H1 (cell line): Measurements from ENCODE around the gene SCNN1A. TPM values are rescaled to one million over a fixed set of nuclear protein-coding genes. Genes with fewer than 3 reads are reported as not detected.

Experiments
- CTCF ChIA-PET: fragments of 300-600 bp; sonication (Branson Sonifier 250); formaldehyde crosslinking; loops from one replicate; lab custom pipeline; 2021; ENCODE audit not compliant: partially characterized antibody; lab: Charles Lee
- POLR2A ChIA-PET: fragments of 300-600 bp; sonication (Branson Sonifier 250); formaldehyde crosslinking; loops from one replicate; lab custom pipeline; 2021; ENCODE audit warnings: inconsistent platforms; ENCODE audit not compliant: partially characterized antibody; lab: Charles Lee
- DNase-seq, 2 experiments: peaks; one replicate each; pipeline versions ENCODE4 v3.0.0 to v3.0.0-alpha.2; 2010 to 2022; ENCODE audit warnings: low spot score in 2 of 2, low read depth in 1 of 2, mixed read lengths in 1 of 2
- FAIRE-seq: peaks from 2 replicates; lab custom pipeline; 2011; peaks lifted over from hg19 to GRCh38; lab: Jason Lieb, UNC
- H2AFZ ChIP-seq: 2 replicates; pipeline ENCODE4 v1.8.1; 2012; ENCODE audit warnings: low read length, inconsistent platforms
- H2AK5ac ChIP-seq: 2 replicates; pipeline ENCODE4 v1.6.1; 2013; ENCODE audit warnings: low read depth, low read length
- H2BK120ac ChIP-seq: replicated peaks from 2 replicates; pipeline ENCODE3; 2013; ENCODE audit warnings: low read depth, low read length, inconsistent platforms
- H2BK12ac ChIP-seq: 2 replicates; pipeline ENCODE4 v1.6.1; 2013; ENCODE audit warnings: low read depth, low read length
- H2BK15ac ChIP-seq: 2 replicates; pipeline ENCODE4 v1.6.1; 2013; ENCODE audit warnings: low read length
- H2BK20ac ChIP-seq: 2 replicates; pipeline ENCODE4 v1.6.1; 2013; ENCODE audit warnings: low read length
- H2BK5ac ChIP-seq: 2 replicates; pipeline ENCODE4 v1.6.1; 2013; ENCODE audit warnings: low read depth, low read length
- H3K14ac ChIP-seq: 2 replicates; pipeline ENCODE4 v1.6.1; 2013; ENCODE audit warnings: inconsistent platforms; ENCODE audit not compliant: insufficient read length
- H3K18ac ChIP-seq: 2 replicates; pipeline ENCODE4 v1.6.1; 2013; ENCODE audit warnings: low read length; ENCODE audit errors: extremely low read depth
- H3K23ac ChIP-seq: 2 replicates; pipeline ENCODE4 v1.6.1; 2013; ENCODE audit warnings: inconsistent platforms; ENCODE audit not compliant: insufficient read length
- H3K23me2 ChIP-seq: 2 replicates; pipeline ENCODE4 v1.6.1; 2013; ENCODE audit warnings: low read depth, low read length
- H3K27ac ChIP-seq: 2 replicates; pipeline ENCODE4 v1.6.1; 2011; ENCODE audit warnings: low read depth, low read length, inconsistent platforms
- H3K27me3 ChIP-seq, 4 experiments: replicated peaks in 1 of 4; 1 replicate in 1 of 4; 2 replicates in 3 of 4; pipeline versions ENCODE4 v1.6.1 to v1.8.1; 2011 to 2013; ENCODE audit warnings: low read length in 3 of 4, mild to moderate bottlenecking in 3 of 4, inconsistent platforms in 2 of 4, mixed read lengths in 2 of 4, moderate library complexity in 1 of 4; ENCODE audit not compliant: control insufficient read depth in 3 of 4, insufficient read depth in 3 of 4; ENCODE audit errors: extremely low read depth in 1 of 4
- H3K36me3 ChIP-seq, 4 experiments: 2 replicates each; pipeline versions ENCODE4 v1.6.1 to v1.8.1; 2011 to 2013; ENCODE audit warnings: mild to moderate bottlenecking in 4 of 4, low read length in 3 of 4, moderate library complexity in 2 of 4, control low read depth in 1 of 4, inconsistent platforms in 1 of 4; ENCODE audit not compliant: insufficient read depth in 4 of 4, control insufficient read depth in 2 of 4
- H3K4ac ChIP-seq: replicated peaks from 2 replicates; pipeline ENCODE3; 2013; ENCODE audit warnings: low read length, low read depth, mixed read lengths, inconsistent platforms; ENCODE audit not compliant: insufficient read length
- H3K4me1 ChIP-seq, 4 experiments: replicated peaks in 1 of 4; 1 replicate in 1 of 4; 2 replicates in 3 of 4; pipeline versions ENCODE4 v1.6.1 to v1.8.1; 2011 to 2013; ENCODE audit warnings: low read length in 3 of 4, inconsistent platforms in 2 of 4, mixed read lengths in 1 of 4; ENCODE audit not compliant: insufficient read depth in 4 of 4, control insufficient read depth in 3 of 4
- H3K4me2 ChIP-seq, 2 experiments: 2 replicates each; pipeline versions ENCODE4 v1.6.1 to v1.8.1; 2011 to 2013; ENCODE audit warnings: low read depth in 2 of 2, low read length in 2 of 2, control low read depth in 1 of 2, inconsistent platforms in 1 of 2, mild to moderate bottlenecking in 1 of 2; ENCODE audit not compliant: insufficient read depth in 1 of 2
- H3K4me3 ChIP-seq, 4 experiments: fragments of 200-600, 300-600 bp in 1 of 4; sonication (generic), shearing (Covaris generic), sonication (Bioruptor Twin) in 1 of 4; 2 replicates each; pipeline versions ENCODE4 v1.5.1 to v1.8.1; 2011 to 2016; ENCODE audit warnings: low read length in 4 of 4, low read depth in 3 of 4, control low read depth in 2 of 4, inconsistent platforms in 2 of 4, mild to moderate bottlenecking in 2 of 4, mixed read lengths in 1 of 4, moderate library complexity in 1 of 4; ENCODE audit not compliant: insufficient read depth in 2 of 4; ENCODE audit errors: extremely low read depth in 1 of 4
- H3K56ac ChIP-seq: replicated peaks from 2 replicates; pipeline ENCODE3; 2013; ENCODE audit warnings: low read depth, mild to moderate bottlenecking, mixed read lengths, low read length, inconsistent platforms; ENCODE audit not compliant: insufficient read length
- H3K79me1 ChIP-seq: 2 replicates; pipeline ENCODE4 v1.6.1; 2013; ENCODE audit warnings: low read depth, low read length, control low read depth
- H3K79me2 ChIP-seq, 2 experiments: 2 replicates each; pipeline versions ENCODE4 v1.6.1 to v1.8.1; 2012 to 2013; ENCODE audit warnings: low read length in 2 of 2, mild to moderate bottlenecking in 2 of 2, inconsistent platforms in 1 of 2; ENCODE audit not compliant: insufficient read depth in 2 of 2, control insufficient read depth in 1 of 2
- H3K9ac ChIP-seq, 4 experiments: replicated peaks in 1 of 4; 1 replicate in 1 of 4; 2 replicates in 3 of 4; pipeline versions ENCODE4 v1.6.1 to v1.8.1; 2011 to 2013; ENCODE audit warnings: low read depth in 3 of 4, low read length in 3 of 4, control low read depth in 2 of 4, mild to moderate bottlenecking in 2 of 4, moderate library complexity in 2 of 4, inconsistent platforms in 1 of 4; ENCODE audit errors: extremely low read depth in 1 of 4
- H3K9me3 ChIP-seq, 2 experiments: 2 replicates each; pipeline versions ENCODE4 v1.6.1 to v1.8.1; 2012 to 2013; ENCODE audit warnings: mild to moderate bottlenecking in 2 of 2, moderate library complexity in 2 of 2, control low read depth in 1 of 2, inconsistent platforms in 1 of 2, low read depth in 1 of 2, low read length in 1 of 2, mixed read lengths in 1 of 2; ENCODE audit not compliant: insufficient read depth in 2 of 2
- H4K20me1 ChIP-seq, 2 experiments: replicated peaks in 1 of 2; 2 replicates each; pipeline versions ENCODE3 to v1.8.1; 2011 to 2013; ENCODE audit warnings: inconsistent platforms in 2 of 2, low read length in 2 of 2, mild to moderate bottlenecking in 1 of 2; ENCODE audit not compliant: insufficient read depth in 2 of 2, control insufficient read depth in 1 of 2
- H4K5ac ChIP-seq: 2 replicates; pipeline ENCODE4 v1.6.1; 2013; ENCODE audit warnings: low read length, low read depth, mixed read lengths, inconsistent platforms; ENCODE audit not compliant: insufficient read length
- H4K8ac ChIP-seq: 2 replicates; pipeline ENCODE4 v1.8.0; 2013; ENCODE audit warnings: mild to moderate bottlenecking, moderate library complexity, low read length, inconsistent platforms; ENCODE audit not compliant: insufficient read depth; ENCODE audit errors: extremely low read depth
- H4K91ac ChIP-seq: replicated peaks from 2 replicates; pipeline ENCODE3; 2013; ENCODE audit warnings: low read length, mixed read lengths, inconsistent platforms; ENCODE audit not compliant: insufficient read length
- ASH2L ChIP-seq: fragments of 200-600, 300-600 bp; sonication (generic); IDR thresholded peaks from one replicate; pipeline ENCODE4 v1.7.1; 2017; ENCODE audit warnings: low read length
- TBP ChIP-seq: IDR thresholded peaks from 2 replicates; pipeline ENCODE4 v1.6.1; 2011; ENCODE audit warnings: low read depth, low read length, improper control_type of control experiment
- WGBS, 2 experiments: shearing (Covaris generic) in 1 of 2; methylation state at CpG; one replicate each; pipeline versions ENCODE4 v1.1.6 to v1.1.7; 2013 to 2015; ENCODE audit warnings: low lambda C conversion rate in 2 of 2, mixed read lengths in 2 of 2, inconsistent platforms in 1 of 2, low coverage in 1 of 2, missing lambda C conversion rate in 1 of 2; ENCODE audit not compliant: insufficient replicate concordance in 2 of 2, insufficient coverage in 1 of 2, insufficient read length in 1 of 2; ENCODE audit errors: extremely low coverage in 1 of 2, missing lambda C conversion rate in 1 of 2; 5-methylcytosine and 5-hydroxymethylcytosine counted together
- polyA plus RNA-seq, 7 experiments: library from polyadenylated mRNA; depleted of rRNA in 3 of 7; stranded (reverse) in 5 of 7; unstranded in 2 of 7; fragments of >200 nt in 5 of 7; fragments of 200-250 nt in 2 of 7; gene quantifications; 1 replicate in 5 of 7; 2 replicates in 1 of 7; 4 replicates in 1 of 7; pipeline versions ENCODE4 v1.2.1 to v1.2.3, GENCODE V29; 2011 to 2013; ENCODE audit warnings: missing spikeins in 2 of 7, mixed read lengths in 2 of 7
- total RNA-seq: library from RNA; stranded (reverse); fragmentation: NEBNext Ultra II Directional; extraction: Animal tissue kit (Norgen Biotek cat#: 25700); gene quantifications from 2 replicates; pipeline ENCODE4 v1.2.1, GENCODE V29; 2021

The SCNN1A gene
- total and polyA plus RNA-seq, 2 of the 8 experiments (the other 6 are each of a cell fraction or from before 2014, with no cell fraction given): 85.5 to 156 TPM

DNA sequence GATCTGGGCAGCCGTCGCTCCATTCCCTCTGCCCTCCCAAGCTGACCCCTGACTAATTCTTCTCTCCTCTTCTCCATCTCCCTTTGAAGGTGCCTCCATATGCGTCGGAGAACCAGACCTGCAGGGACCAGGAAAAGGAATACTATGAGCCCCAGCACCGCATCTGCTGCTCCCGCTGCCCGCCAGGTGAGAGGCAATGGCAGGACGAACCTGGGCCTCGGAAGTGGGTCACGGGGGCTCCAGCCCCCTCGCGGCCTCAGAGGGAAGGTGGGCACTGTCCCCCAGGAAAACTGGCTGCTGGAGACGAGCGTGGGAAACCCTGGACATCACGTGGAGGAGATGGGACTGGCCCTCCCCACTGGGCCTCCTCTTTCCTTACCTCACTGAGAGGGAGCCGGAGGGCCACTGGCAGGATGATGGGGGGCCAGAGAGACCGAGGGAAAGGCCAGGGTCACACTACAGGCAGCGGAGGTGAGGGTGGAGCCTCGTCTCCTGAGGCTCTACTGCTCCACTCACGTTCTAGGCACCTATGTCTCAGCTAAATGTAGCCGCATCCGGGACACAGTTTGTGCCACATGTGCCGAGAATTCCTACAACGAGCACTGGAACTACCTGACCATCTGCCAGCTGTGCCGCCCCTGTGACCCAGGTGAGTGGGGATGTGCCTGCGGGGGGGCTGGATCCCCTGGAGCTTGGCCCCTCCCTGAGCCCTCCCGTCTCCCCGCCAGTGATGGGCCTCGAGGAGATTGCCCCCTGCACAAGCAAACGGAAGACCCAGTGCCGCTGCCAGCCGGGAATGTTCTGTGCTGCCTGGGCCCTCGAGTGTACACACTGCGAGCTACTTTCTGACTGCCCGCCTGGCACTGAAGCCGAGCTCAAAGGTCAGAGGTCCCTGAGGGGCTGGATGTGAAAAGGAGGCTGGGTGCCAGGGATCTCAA is 9.4 kb upstream of the SCNN1A start:
- no peak overlapping the region for H4K5ac ChIP-seq
- ChIA-PET CTCF (interaction anchor here (1.0 to 3.0 kb wide), 8 partner anchors 10 to 81 kb away, joined by 3 to 13 read pairs (median 4); partner anchors contain the start of genes CD27 and SCNN1A), POLR2A (interaction anchor here (0.7 to 6.8 kb wide), 14 partner anchors 9 to 183 kb away, joined by 3 to 57 read pairs (median 4); partner anchors contain the start of genes GAPDH, NOP2, SCNN1A and TAPBPL)
- peak overlapping the region; percentile 83; the same call in 1 of the 2 replicates for H2BK15ac ChIP-seq
- peak overlapping the region; percentile 35 for H3K14ac ChIP-seq
- peaks cover 0 to 25% (median 20%) of the 10 kb centered on the region in 4 experiments; a peak in 6 of 7 replicates for H3K4me1 ChIP-seq
- H2AFZ ChIP-seq: no peak overlapping the region; the same call in 1 of the 2 replicates
- no peak overlapping the region for H3K27ac ChIP-seq
- H3K18ac ChIP-seq: peak overlapping the region; percentile 87
- H3K4me3 ChIP-seq: no peak overlapping the region; a peak in 2 of 8 replicates
- H3K23ac ChIP-seq: no peak overlapping the region
- 0 out of 2 replicates have a peak overlapping the region, but pooled peaks have one; percentile 51 for H2BK20ac ChIP-seq
- H2BK5ac ChIP-seq: peak overlapping the region; percentile 44; the same call in 1 of the 2 replicates
- H3K23me2 ChIP-seq: peaks cover 1% of the 10 kb centered on the region; the same call in 1 of the 2 replicates
- H4K20me1 ChIP-seq: no peaks in the 10 kb centered on the region
- H3K36me3 ChIP-seq: no peaks in the 10 kb centered on the region
- no peak overlapping the region for H2BK120ac ChIP-seq
- H3K4ac ChIP-seq: peak overlapping the region; percentile 62
- peak overlapping the region; percentile 92 for H4K91ac ChIP-seq
- TF ChIP-seq ASH2L (peak; percentile 4), TBP (no peak)
- H3K9me3 ChIP-seq: no peaks in the 10 kb centered on the region
- FAIRE-seq (no peak), DNase-seq (no peak)
- no peak overlapping the region for H3K9ac ChIP-seq
- WGBS, 2 experiments: 91% methylated on average over 36 of the region's 36 CpGs; no CpG with 5 or more reads in 1 of the 2 experiments
- peak overlapping the region; percentile 22 to 38; a peak in 3 of 4 replicates for H3K4me2 ChIP-seq
- H3K79me2 ChIP-seq: no peaks in the 10 kb centered on the region
- peak overlapping the region; percentile 97; the same call in 1 of the 2 replicates for H2BK12ac ChIP-seq
- no peaks in the 10 kb centered on the region for H3K79me1 ChIP-seq
- H2AK5ac ChIP-seq: peak overlapping the region; percentile 92; the same call in 1 of the 2 replicates
- H3K56ac ChIP-seq: no peak overlapping the region
- H3K27me3 ChIP-seq: peaks cover 0 to 26% (median 20%) of the 10 kb centered on the region in 4 experiments; a peak in 6 of 7 replicates
- H4K8ac ChIP-seq: peak overlapping the region; percentile 97
